MM.1S (cell line): ENCODE measurements around the gene C7.

Experiments
- DNase-seq: peaks from one replicate; pipeline ENCODE4 v3.0.0-alpha.2; 2015
- H2AFZ ChIP-seq: fragments of 300-600 bp; sonication (generic); 2 replicates; pipeline ENCODE4 v1.6.0; 2016; ENCODE audit warnings: antibody characterized with exemption, low read length
- H3F3A ChIP-seq: fragments of 300-600 bp; sonication (generic); 2 replicates; pipeline ENCODE4 v1.6.1; 2016; ENCODE audit warnings: mild to moderate bottlenecking, antibody characterized with exemption, low read length, moderate library complexity, mixed read lengths; ENCODE audit not compliant: insufficient read depth
- H3K27ac ChIP-seq: fragments of 300-600 bp; sonication (generic); 2 replicates; pipeline ENCODE4 v1.5.1; 2016; ENCODE audit warnings: mild to moderate bottlenecking, low read length
- H3K27me3 ChIP-seq: fragments of 300-600 bp; sonication (generic); replicated peaks from 2 replicates; pipeline ENCODE4 v1.6.0; 2016; ENCODE audit warnings: low read length; ENCODE audit not compliant: insufficient read depth
- H3K36me3 ChIP-seq: fragments of 300-600 bp; sonication (generic); replicated peaks from 2 replicates; pipeline ENCODE4 v1.6.1; 2016; ENCODE audit warnings: mild to moderate bottlenecking, low read length, mixed read lengths; ENCODE audit not compliant: insufficient read depth
- H3K4me1 ChIP-seq: fragments of 300-600 bp; sonication (generic); 2 replicates; pipeline ENCODE4 v1.6.1; 2016; ENCODE audit warnings: low read length, mixed read lengths
- H3K4me2 ChIP-seq: fragments of 300-600 bp; sonication (generic); 2 replicates; pipeline ENCODE4 v1.6.0; 2016; ENCODE audit warnings: low read depth, low read length
- H3K4me3 ChIP-seq: fragments of 300-600 bp; sonication (generic); 2 replicates; pipeline ENCODE4 v1.5.1; 2016; ENCODE audit warnings: low read length, mixed read lengths
- H3K79me2 ChIP-seq: fragments of 300-600 bp; sonication (generic); 2 replicates; pipeline ENCODE4 v1.6.1; 2016; ENCODE audit warnings: mixed run types, low read length, mixed read lengths
- H3K9ac ChIP-seq: fragments of 300-600 bp; sonication (generic); 2 replicates; pipeline ENCODE4 v1.6.1; 2016; ENCODE audit warnings: low read length, mixed read lengths
- H3K9me2 ChIP-seq: fragments of 300-600 bp; sonication (generic); replicated peaks from 2 replicates; pipeline ENCODE4 v1.6.1; 2016; ENCODE audit warnings: mild to moderate bottlenecking, low read length, mixed read lengths; ENCODE audit not compliant: insufficient read depth
- H3K9me3 ChIP-seq: fragments of 300-600 bp; sonication (generic); replicated peaks from 2 replicates; pipeline ENCODE4 v1.6.1; 2016; ENCODE audit warnings: mild to moderate bottlenecking, low read length, mixed read lengths; ENCODE audit not compliant: insufficient read depth
- H4K20me1 ChIP-seq: fragments of 300-600 bp; sonication (generic); 2 replicates; pipeline ENCODE4 v1.6.1; 2016; ENCODE audit warnings: mild to moderate bottlenecking, low read length, moderate library complexity, mixed read lengths; ENCODE audit not compliant: insufficient read depth
- EZH2 ChIP-seq: fragments of 300-600 bp; sonication (generic); optimal IDR thresholded peaks from 2 replicates; pipeline ENCODE3; 2017; ENCODE audit warnings: low read depth, mild to moderate bottlenecking, antibody characterized with exemption, low read length, mixed read lengths
- EZH2phosphoT487 ChIP-seq: fragments of 300-600 bp; sonication (generic); IDR thresholded peaks from 2 replicates; pipeline ENCODE4 v1.6.1; 2018; ENCODE audit warnings: antibody characterized with exemption, low read length
- TF ChIP-seq, protein P1 (sequence below): fragments of 300-600 bp; sonication (generic); IDR thresholded peaks from 2 replicates; pipeline ENCODE4 v1.5.1; 2016; ENCODE audit warnings: antibody characterized with exemption, low read length, mixed read lengths

C7 gene

DNA sequence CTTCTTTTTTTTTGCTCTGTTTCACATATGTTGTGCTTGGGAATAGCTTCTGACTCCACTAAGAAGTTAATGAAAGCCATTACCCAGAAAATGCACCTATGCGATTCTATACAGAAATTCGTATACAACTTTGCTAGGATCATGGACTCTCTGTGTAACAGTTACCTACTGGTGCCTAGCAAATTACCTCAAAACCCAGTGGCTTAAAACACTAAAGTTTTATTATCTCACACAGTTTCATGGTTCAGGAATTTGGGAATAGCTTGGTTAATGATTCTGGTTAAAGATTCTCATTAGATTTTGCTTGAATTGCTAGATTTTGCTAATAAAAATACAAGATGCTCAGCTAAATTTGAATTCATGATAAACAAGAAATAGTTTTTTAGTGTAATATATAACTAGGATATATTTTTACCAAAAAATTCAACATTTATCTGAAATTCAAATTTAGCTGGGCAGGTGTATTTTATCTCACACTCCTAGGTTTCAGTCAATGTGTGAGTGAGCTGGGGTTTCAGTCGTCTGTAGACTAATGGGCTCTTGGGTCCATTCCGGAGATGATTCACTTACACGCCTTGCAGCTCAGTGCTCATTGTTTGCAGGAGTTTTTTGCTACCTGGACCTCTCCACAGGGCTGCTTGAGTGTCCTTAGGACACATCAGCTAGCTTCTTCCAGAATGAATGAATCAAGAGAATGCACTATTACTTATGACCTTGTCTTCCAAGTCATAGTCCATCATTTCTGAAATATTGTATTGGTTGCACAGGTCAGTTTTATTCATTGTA, 86.7 kb downstream of the C7 start:
- Histone ChIP-seq H4K20me1 (no peaks in the 10 kb centered on the region), H3K79me2 (no peaks in the 10 kb centered on the region), H3K4me3 (no peak overlapping the region), H3K9me2 (no peaks in the 10 kb centered on the region), H3K9ac (no peak overlapping the region), H3K9me3 (no peaks in the 10 kb centered on the region), H3K4me1 (no peaks in the 10 kb centered on the region), H2AFZ (no peak overlapping the region), H3K4me2 (no peak overlapping the region), H3K27ac (no peak overlapping the region), H3K27me3 (no peaks in the 10 kb centered on the region), H3F3A (no peaks in the 10 kb centered on the region), H3K36me3 (no peaks in the 10 kb centered on the region)
- no peak for DNase-seq
- no peak for TF ChIP-seq EZH2
- TF ChIP-seq, protein P1, sequence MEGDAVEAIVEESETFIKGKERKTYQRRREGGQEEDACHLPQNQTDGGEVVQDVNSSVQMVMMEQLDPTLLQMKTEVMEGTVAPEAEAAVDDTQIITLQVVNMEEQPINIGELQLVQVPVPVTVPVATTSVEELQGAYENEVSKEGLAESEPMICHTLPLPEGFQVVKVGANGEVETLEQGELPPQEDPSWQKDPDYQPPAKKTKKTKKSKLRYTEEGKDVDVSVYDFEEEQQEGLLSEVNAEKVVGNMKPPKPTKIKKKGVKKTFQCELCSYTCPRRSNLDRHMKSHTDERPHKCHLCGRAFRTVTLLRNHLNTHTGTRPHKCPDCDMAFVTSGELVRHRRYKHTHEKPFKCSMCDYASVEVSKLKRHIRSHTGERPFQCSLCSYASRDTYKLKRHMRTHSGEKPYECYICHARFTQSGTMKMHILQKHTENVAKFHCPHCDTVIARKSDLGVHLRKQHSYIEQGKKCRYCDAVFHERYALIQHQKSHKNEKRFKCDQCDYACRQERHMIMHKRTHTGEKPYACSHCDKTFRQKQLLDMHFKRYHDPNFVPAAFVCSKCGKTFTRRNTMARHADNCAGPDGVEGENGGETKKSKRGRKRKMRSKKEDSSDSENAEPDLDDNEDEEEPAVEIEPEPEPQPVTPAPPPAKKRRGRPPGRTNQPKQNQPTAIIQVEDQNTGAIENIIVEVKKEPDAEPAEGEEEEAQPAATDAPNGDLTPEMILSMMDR = no peak
- no peak for TF ChIP-seq EZH2phosphoT487

DNA sequence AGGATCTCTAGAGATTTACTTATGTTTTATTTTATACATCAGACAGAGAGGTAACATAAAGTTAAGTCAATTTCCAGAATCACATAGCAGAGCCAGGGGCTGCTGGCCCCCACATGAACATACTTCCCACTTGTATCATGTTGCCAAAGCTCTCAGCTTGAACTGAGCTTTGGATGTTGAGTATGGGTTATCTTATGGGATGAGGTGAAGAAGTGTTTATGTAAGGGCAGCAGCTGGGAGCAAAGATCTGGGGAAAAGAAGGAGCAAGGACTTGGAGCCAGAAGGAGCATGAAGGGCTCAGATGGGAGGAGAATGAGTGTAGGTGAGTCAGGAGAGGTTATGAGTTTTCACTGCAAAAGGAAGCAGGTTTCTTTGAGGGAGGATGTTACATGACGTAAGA, 89.8 kb downstream of the C7 start:
- TF ChIP-seq, protein P1 = no peak
- no peak for TF ChIP-seq EZH2
- TF ChIP-seq EZH2phosphoT487 = no peak
- H3K79me2 ChIP-seq = no peaks in the 10 kb centered on the region
- no peak overlapping the region for H3K9ac ChIP-seq
- H3K27ac ChIP-seq = no peak overlapping the region
- no peaks in the 10 kb centered on the region for H3K36me3 ChIP-seq
- no peaks in the 10 kb centered on the region for H3K27me3 ChIP-seq
- no peaks in the 10 kb centered on the region for H3K9me3 ChIP-seq
- no peak overlapping the region for H2AFZ ChIP-seq
- no peaks in the 10 kb centered on the region for H3K9me2 ChIP-seq
- H3K4me3 ChIP-seq = no peak overlapping the region
- no peak for DNase-seq
- H3K4me2 ChIP-seq = no peak overlapping the region
- no peaks in the 10 kb centered on the region for H3F3A ChIP-seq
- no peaks in the 10 kb centered on the region for H4K20me1 ChIP-seq
- no peaks in the 10 kb centered on the region for H3K4me1 ChIP-seq

DNA sequence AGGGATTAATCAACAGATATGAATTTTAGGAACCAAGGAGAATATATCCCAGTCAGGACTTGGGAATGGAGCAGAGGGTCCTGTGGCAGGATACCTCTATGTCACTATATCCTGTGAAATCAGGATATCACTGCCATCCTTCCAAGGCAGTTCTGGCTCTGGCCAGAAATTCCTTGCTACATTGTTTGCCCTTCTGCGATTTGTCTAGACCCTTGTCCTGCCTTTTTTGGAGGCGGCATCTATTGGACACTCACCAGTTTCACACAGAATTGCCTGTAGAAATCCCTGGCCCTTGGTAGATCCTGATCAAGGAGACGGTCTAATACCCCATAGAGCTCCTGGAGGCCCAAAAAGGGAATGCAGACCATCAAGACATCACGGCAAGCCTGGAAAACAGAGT, 90.7 kb downstream of the C7 start:
- no peak overlapping the region for H3K27ac ChIP-seq
- H3F3A ChIP-seq = no peaks in the 10 kb centered on the region
- H3K9ac ChIP-seq = no peak overlapping the region
- no peaks in the 10 kb centered on the region for H3K27me3 ChIP-seq
- no peak for DNase-seq
- no peak overlapping the region for H3K4me3 ChIP-seq
- H3K36me3 ChIP-seq = no peaks in the 10 kb centered on the region
- no peaks in the 10 kb centered on the region for H3K4me1 ChIP-seq
- H4K20me1 ChIP-seq = no peaks in the 10 kb centered on the region
- no peak overlapping the region for H3K4me2 ChIP-seq
- no peak overlapping the region for H2AFZ ChIP-seq
- TF ChIP-seq EZH2phosphoT487 (no peak), EZH2 (no peak)
- TF ChIP-seq, protein P1 = no peak
- no peaks in the 10 kb centered on the region for H3K9me2 ChIP-seq
- no peaks in the 10 kb centered on the region for H3K79me2 ChIP-seq
- H3K9me3 ChIP-seq = no peaks in the 10 kb centered on the region
